Liver (tissue), 9 donors: ENCODE data around the gene TIMP1. TPM values are rescaled to one million over a fixed set of nuclear protein-coding genes. Genes with fewer than 3 reads are reported as not detected.

Experiments used
- DNase-seq: peaks from one replicate; pipeline ENCODE4 v3.0.0-alpha.2; 2017; ENCODE audit warnings: low spot score
- H3K27ac ChIP-seq, 2 donors: one replicate each; pipeline ENCODE4 v1.7.0; 2013; ENCODE audit warnings: inconsistent platforms in 2 of 2, low read length in 2 of 2, control low read depth in 1 of 2, low read depth in 1 of 2, mild to moderate bottlenecking in 1 of 2
- H3K27me3 ChIP-seq, 4 donors: one replicate each; pipeline versions ENCODE4 v1.6.1 to v1.7.0; 2013; ENCODE audit warnings: low read length in 3 of 4, inconsistent platforms in 1 of 4, mild to moderate bottlenecking in 1 of 4, moderate library complexity in 1 of 4; ENCODE audit not compliant: control insufficient read depth in 4 of 4, insufficient read depth in 4 of 4
- H3K36me3 ChIP-seq, 4 donors: one replicate each; pipeline versions ENCODE4 v1.6.1 to v1.7.0; 2013; ENCODE audit warnings: low read length in 3 of 4, mild to moderate bottlenecking in 3 of 4, low read depth in 1 of 4, moderate library complexity in 1 of 4; ENCODE audit not compliant: control insufficient read depth in 4 of 4, insufficient read depth in 3 of 4
- H3K4me1 ChIP-seq, 4 donors: one replicate each; pipeline versions ENCODE4 v1.6.1 to v1.7.0; 2013; ENCODE audit warnings: low read length in 3 of 4, mild to moderate bottlenecking in 3 of 4, moderate library complexity in 1 of 4; ENCODE audit not compliant: control insufficient read depth in 4 of 4, insufficient read depth in 4 of 4
- H3K4me3 ChIP-seq, 3 donors: one replicate each; pipeline versions ENCODE4 v1.6.1 to v1.7.0; 2013; ENCODE audit warnings: low read length in 3 of 3, control low read depth in 1 of 3, low read depth in 1 of 3, mild to moderate bottlenecking in 1 of 3
- H3K9ac ChIP-seq, 2 donors: one replicate each; pipeline ENCODE4 v1.7.0; 2013; ENCODE audit warnings: low read length in 2 of 2, mild to moderate bottlenecking in 2 of 2, moderate library complexity in 2 of 2, control low read depth in 1 of 2, low read depth in 1 of 2
- H3K9me3 ChIP-seq, 4 donors: one replicate each; pipeline versions ENCODE4 v1.6.1 to v1.7.0; 2013; ENCODE audit warnings: low read length in 3 of 4; ENCODE audit not compliant: control insufficient read depth in 4 of 4
- ATF3 ChIP-seq: IDR thresholded peaks from 2 replicates; pipeline ENCODE4 v1.6.1; 2016; ENCODE audit warnings: antibody characterized with exemption
- CTCF ChIP-seq: fragments of 150-350 bp; IDR thresholded peaks from 2 replicates; pipeline ENCODE4 v1.5.1; 2017; ENCODE audit warnings: improper control_type of control experiment, low read depth, low read length; ENCODE audit not compliant: missing input control
- EGR1 ChIP-seq, 2 donors: IDR thresholded peaks; 2 replicates each; pipeline ENCODE4 v1.6.1; 2016 to 2018; ENCODE audit warnings: antibody characterized with exemption in 2 of 2, low read depth in 2 of 2
- FOXA1 ChIP-seq: IDR thresholded peaks from 2 replicates; pipeline ENCODE4 v1.6.1; 2016; ENCODE audit warnings: antibody characterized with exemption
- FOXA2 ChIP-seq: IDR thresholded peaks from 2 replicates; pipeline ENCODE4 v1.6.1; 2016; ENCODE audit warnings: antibody characterized with exemption
- GABPA ChIP-seq, 2 donors: IDR thresholded peaks in 1 of 2; conservative IDR thresholded peaks in 1 of 2; 2 replicates each; pipeline ENCODE4 v1.6.1; 2016; ENCODE audit warnings: antibody characterized with exemption in 2 of 2, mild to moderate bottlenecking in 1 of 2, moderate library complexity in 1 of 2
- HNF4A ChIP-seq, 2 donors: conservative IDR thresholded peaks; 2 replicates each; pipeline ENCODE4 v1.6.1; 2016; ENCODE audit warnings: antibody characterized with exemption in 2 of 2, mild to moderate bottlenecking in 2 of 2
- HNF4G ChIP-seq: IDR thresholded peaks from 2 replicates; pipeline ENCODE4 v1.6.1; 2016; ENCODE audit warnings: antibody characterized with exemption
- JUND ChIP-seq, 2 donors: IDR thresholded peaks; 2 replicates each; pipeline ENCODE4 v1.6.1; 2016; ENCODE audit warnings: antibody characterized with exemption in 2 of 2
- MAX ChIP-seq: IDR thresholded peaks from 2 replicates; pipeline ENCODE4 v1.6.1; 2016; ENCODE audit warnings: antibody characterized with exemption
- NR2F2 ChIP-seq: IDR thresholded peaks from 2 replicates; pipeline ENCODE4 v1.6.1; 2016; ENCODE audit warnings: antibody characterized with exemption
- RAD21 ChIP-seq, 2 donors: IDR thresholded peaks; 2 replicates each; pipeline ENCODE4 v1.6.1; 2016; ENCODE audit warnings: antibody characterized with exemption in 2 of 2, mild to moderate bottlenecking in 2 of 2
- RXRA ChIP-seq, 2 donors: IDR thresholded peaks; 2 replicates each; pipeline ENCODE4 v1.6.1; 2017 to 2018; ENCODE audit warnings: antibody characterized with exemption in 2 of 2, mild to moderate bottlenecking in 1 of 2
- SP1 ChIP-seq: IDR thresholded peaks from 2 replicates; pipeline ENCODE4 v1.6.1; 2018; ENCODE audit warnings: antibody characterized with exemption, mild to moderate bottlenecking
- TAF1 ChIP-seq: conservative IDR thresholded peaks from 2 replicates; pipeline ENCODE4 v1.6.1; 2016; ENCODE audit warnings: antibody characterized with exemption, mild to moderate bottlenecking
- YY1 ChIP-seq: IDR thresholded peaks from 2 replicates; pipeline ENCODE4 v1.6.1; 2016; ENCODE audit warnings: antibody characterized with exemption, mild to moderate bottlenecking
- ZBTB33 ChIP-seq: IDR thresholded peaks from 2 replicates; pipeline ENCODE4 v1.6.1; 2016; ENCODE audit warnings: antibody characterized with exemption
- WGBS: extraction: QIAGEN DNeasy Blood & Tissue Kit; methylation state at CpG from one replicate; pipeline ENCODE4 v1.1.7; 2013; 5-methylcytosine and 5-hydroxymethylcytosine counted together
- polyA plus RNA-seq, 2 donors: library from polyadenylated mRNA; stranded (reverse) in 1 of 2; unstranded in 1 of 2; fragments of 200-250 nt in 1 of 2; fragments of >200 nt in 1 of 2; fragmentation: Nextera tagmentation in 1 of 2; extraction: Ambion mirVana in 1 of 2; gene quantifications; one replicate each; pipeline versions ENCODE4 v1.2.1 to v1.2.3, GENCODE V29; 2013 to 2015
- total RNA-seq, 2 donors: library from RNA; depleted of rRNA; stranded (reverse); fragments of >200 nt; gene quantifications; one replicate each; pipeline ENCODE4 v1.2.3, GENCODE V29; 2014
- donor health status: healthy.
- donor health status: healthy.
- donor health status: healthy.
- donor health status: healthy.
- donor health status: healthy.

Gene TIMP1
- total and polyA plus RNA-seq, 4 donors: 18.0 to 1,609 (median 146) TPM

DNA sequence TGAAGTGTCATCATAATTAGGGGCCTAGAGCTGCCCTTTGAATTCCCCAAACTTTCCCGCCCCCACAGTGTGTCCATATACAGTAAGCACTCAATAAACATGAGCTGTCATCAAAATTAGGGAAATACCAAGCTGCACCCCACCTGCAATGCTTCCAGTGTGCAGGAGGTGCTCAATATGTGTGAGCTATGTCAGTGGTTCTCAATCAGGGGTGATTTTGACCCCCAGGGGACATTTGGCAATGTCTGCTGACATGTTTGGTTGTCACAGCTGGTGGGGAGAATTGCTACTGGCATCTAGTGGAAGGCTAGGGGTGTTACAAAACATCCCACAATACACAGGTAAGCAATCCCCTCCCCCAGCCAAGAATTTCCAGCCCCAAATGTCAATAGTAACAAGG lies 46.7 kb downstream of the TIMP1 start:
- DNase-seq: no peak
- Histone ChIP-seq H3K4me1 (peaks cover 0 to 7% (median 0%) of the 10 kb centered on the region in 4 donors), H3K27ac (peak overlapping the region in 1 of 2 donors; percentile 31), H3K9ac (no peak overlapping the region), H3K9me3 (no peaks in the 10 kb centered on the region), H3K4me3 (no peak overlapping the region), H3K36me3 (peaks cover 0 to 2% (median 0%) of the 10 kb centered on the region in 4 donors), H3K27me3 (no peaks in the 10 kb centered on the region)
- 95% methylated on average over 1 of the region's 1 CpG for WGBS
- TF ChIP-seq RAD21 (IDR thresholded peaks at IDR 0.05) (peak; percentile 62 to 74), FOXA1 (no peak), CTCF (peak; percentile 15)

DNA sequence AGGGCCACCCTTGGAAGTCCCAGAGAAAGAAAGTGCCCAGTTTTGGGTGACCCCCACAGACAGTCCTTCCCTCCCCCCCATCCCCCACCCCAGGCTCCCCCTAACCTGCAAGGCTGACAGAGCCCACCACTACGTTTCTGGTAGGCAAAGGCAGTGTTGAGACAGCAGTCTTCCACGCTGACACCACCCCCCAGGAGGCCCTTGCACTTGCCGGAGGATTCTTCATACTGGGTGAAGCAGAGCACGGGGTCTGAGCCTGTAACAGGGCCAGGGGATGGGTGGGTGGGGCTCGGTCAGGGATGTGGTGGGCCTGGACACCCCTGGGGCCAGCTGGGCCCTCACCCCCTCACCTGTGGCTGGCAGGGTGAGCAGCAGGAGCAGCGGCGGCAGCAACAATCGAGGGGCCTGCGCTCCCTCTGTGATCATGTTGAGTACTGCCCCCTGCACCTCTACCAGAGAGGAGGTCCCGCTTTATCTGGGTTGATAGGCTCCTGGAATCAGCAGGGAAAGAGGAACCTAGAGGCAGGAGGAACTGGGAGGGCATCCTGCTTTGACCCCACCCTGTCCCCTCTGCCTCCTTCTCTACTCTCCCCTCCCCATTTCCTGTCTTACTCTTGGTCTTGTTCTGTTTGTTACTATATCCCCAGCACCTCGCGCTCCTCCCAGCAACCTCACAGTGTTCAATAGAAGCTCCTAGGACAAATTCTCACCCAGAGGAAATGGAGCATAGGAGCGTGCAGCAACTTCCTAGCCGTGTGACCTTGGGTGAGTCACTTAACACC lies 47.4 kb downstream of the TIMP1 start, which contains the start of gene CFP:
TSS of gene CFP (minus strand) at position 512 of the 782 bp plus-strand sequence. CDS start at position 426, 86 bp downstream.
- H3K27ac ChIP-seq: peak within 1 kb of the TSS in 1 of 2 donors; percentile 50
- 61% methylated on average over 14 of the region's 14 CpGs for WGBS
- TF ChIP-seq HNF4A (conservative IDR thresholded peaks at IDR 0.05): no peak
- TF ChIP-seq TAF1: no peak
- no peak for TF ChIP-seq SP1
- TF ChIP-seq NR2F2: no peak
- TF ChIP-seq RXRA (IDR thresholded peaks at IDR 0.05): no peak
- no peak for TF ChIP-seq MAX
- no peak for TF ChIP-seq FOXA2
- no peak for TF ChIP-seq JUND (IDR thresholded peaks at IDR 0.05)
- no peak for TF ChIP-seq RAD21 (IDR thresholded peaks at IDR 0.05)
- no peak for TF ChIP-seq HNF4G
- TF ChIP-seq GABPA (IDR thresholded peaks at IDR 0.05 in 1 of 2, conservative IDR thresholded peaks at IDR 0.05 in 1 of 2): no peak
- no peak for DNase-seq
- H3K4me1 ChIP-seq: peaks cover 0 to 7% (median 0%) of the 10 kb centered on the region in 4 donors
- no peaks in the 10 kb centered on the region for H3K27me3 ChIP-seq
- H3K9me3 ChIP-seq: no peaks in the 10 kb centered on the region
- peaks cover 0 to 2% (median 0%) of the 10 kb centered on the region in 4 donors for H3K36me3 ChIP-seq
- peak within 1 kb of the TSS in 1 of 3 donors; percentile 8 for H3K4me3 ChIP-seq
- no peak within 1 kb of the TSS for H3K9ac ChIP-seq

DNA sequence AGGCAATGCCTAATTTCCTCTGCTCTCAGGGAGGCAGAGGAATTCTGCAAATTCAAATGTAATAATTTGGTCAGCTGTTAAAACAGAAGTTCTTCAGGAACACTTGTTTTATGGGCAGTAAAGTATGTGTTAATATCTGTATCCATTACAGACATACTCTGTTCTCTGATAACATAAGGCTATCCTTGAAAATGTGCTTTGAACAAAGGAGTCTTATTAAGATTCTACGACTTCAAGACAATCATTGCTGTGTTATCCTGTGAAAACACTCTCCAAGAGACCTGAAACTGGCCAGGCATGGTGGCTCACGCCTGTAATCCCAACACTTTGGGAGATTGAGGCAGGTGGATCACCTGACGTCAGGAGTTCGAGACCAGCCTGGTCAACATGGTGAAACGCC lies 49.4 kb downstream of the TIMP1 start:
- Histone ChIP-seq H3K27me3 (no peaks in the 10 kb centered on the region), H3K9me3 (no peaks in the 10 kb centered on the region), H3K9ac (no peak overlapping the region), H3K4me1 (peaks cover 0 to 7% (median 0%) of the 10 kb centered on the region in 4 donors), H3K36me3 (peaks cover 0 to 10% (median 2%) of the 10 kb centered on the region in 4 donors), H3K4me3 (no peak overlapping the region), H3K27ac (no peak overlapping the region)
- no peak for DNase-seq
- TF ChIP-seq FOXA1 (no peak), TAF1 (no peak), ZBTB33 (no peak), SP1 (no peak), YY1 (no peak), GABPA (IDR thresholded peaks at IDR 0.05 in 1 of 2, conservative IDR thresholded peaks at IDR 0.05 in 1 of 2) (no peak), JUND (IDR thresholded peaks at IDR 0.05) (no peak), NR2F2 (no peak), RAD21 (IDR thresholded peaks at IDR 0.05) (no peak), HNF4G (no peak), MAX (no peak), CTCF (no peak), FOXA2 (no peak), ATF3 (no peak), RXRA (IDR thresholded peaks at IDR 0.05) (no peak), HNF4A (conservative IDR thresholded peaks at IDR 0.05) (no peak), EGR1 (IDR thresholded peaks at IDR 0.05; ENCODE audit: low read depth in 2 of 2) (no peak)
- WGBS: 89% methylated on average over 5 of the region's 5 CpGs
